GM19463 (cell line): ENCODE data around the gene ABLIM1.

Source experiments
- ATAC-seq: cut with Tn5 transposase; IDR thresholded peaks from one replicate; pipeline ENCODE4 v1.9.1; 2021; ENCODE audit warnings: mild to moderate bottlenecking, moderate library complexity; ENCODE audit not compliant: unreplicated experiment

The ABLIM1 gene

GRCh38 chr10:114495303-114495702 lies 162.8 kb downstream of the ABLIM1 start:
- ATAC-seq = no peak

- no peak for ATAC-seq
These were observed 165.6 kb downstream of the ABLIM1 start for GRCh38 chr10:114492351-114493037.

- ATAC-seq = no peak
These were observed 166.1 kb downstream of the ABLIM1 start for GRCh38 chr10:114491933-114492332.

GRCh38 chr10:114491419-114491818 lies 166.7 kb downstream of the ABLIM1 start:
- no peak for ATAC-seq

- ATAC-seq = no peak
These were observed 168.4 kb downstream of the ABLIM1 start for GRCh38 chr10:114489521-114490310.

- no peak for ATAC-seq
These were observed 170.1 kb downstream of the ABLIM1 start for GRCh38 chr10:114487815-114488536.

- no peak for ATAC-seq
These were observed 170.9 kb downstream of the ABLIM1 start for GRCh38 chr10:114486938-114487814.

GRCh38 chr10:114485696-114486400 lies 172.2 kb downstream of the ABLIM1 start:
- ATAC-seq = no peak

- no peak for ATAC-seq
These were observed 174.5 kb downstream of the ABLIM1 start for GRCh38 chr10:114483575-114483974.

- no peak for ATAC-seq
These were observed 175.4 kb downstream of the ABLIM1 start for GRCh38 chr10:114482480-114483304.

- no peak for ATAC-seq
These were observed 177.0 kb downstream of the ABLIM1 start for GRCh38 chr10:114481055-114481454.

GRCh38 chr10:114479836-114480235 lies 178.2 kb downstream of the ABLIM1 start:
- ATAC-seq = no peak

- ATAC-seq = no peak
These were observed 178.8 kb downstream of the ABLIM1 start for GRCh38 chr10:114479307-114479706.

GRCh38 chr10:114478281-114478680 lies 179.8 kb downstream of the ABLIM1 start:
- ATAC-seq = no peak

GRCh38 chr10:114477285-114477684 lies 180.8 kb downstream of the ABLIM1 start:
- ATAC-seq = no peak

- no peak for ATAC-seq
These were observed 183.1 kb downstream of the ABLIM1 start for GRCh38 chr10:114474989-114475388.

GRCh38 chr10:114473776-114474175 lies 184.3 kb downstream of the ABLIM1 start:
- no peak for ATAC-seq

- no peak for ATAC-seq
These were observed 185.2 kb downstream of the ABLIM1 start for GRCh38 chr10:114472877-114473253.
